Ishikawa (cell line): ENCODE results near the gene TPGS2.

ENCODE experiments used
- CEBPB ChIP-seq: IDR thresholded peaks from 2 replicates; pipeline ENCODE4 v1.6.1; 2012
- CREB1 ChIP-seq: IDR thresholded peaks from 2 replicates; pipeline ENCODE4 v1.6.1; 2012; ENCODE audit warnings: low read depth
- EGR1 ChIP-seq: IDR thresholded peaks from 2 replicates; pipeline ENCODE4 v1.6.1; 2012
- EP300 ChIP-seq: IDR thresholded peaks from 2 replicates; pipeline ENCODE4 v1.6.1; 2012; ENCODE audit warnings: borderline replicate concordance
- FOXM1 ChIP-seq: IDR thresholded peaks from 2 replicates; pipeline ENCODE4 v1.6.1; 2012; ENCODE audit warnings: low read depth, borderline replicate concordance
- MAX ChIP-seq: IDR thresholded peaks from 2 replicates; pipeline ENCODE4 v1.6.1; 2012
- NFIC ChIP-seq: IDR thresholded peaks from 2 replicates; pipeline ENCODE4 v1.6.1; 2012
- RAD21 ChIP-seq: IDR thresholded peaks from 2 replicates; pipeline ENCODE4 v1.6.1; 2012; ENCODE audit warnings: low read depth
- TAF1 ChIP-seq: IDR thresholded peaks from 2 replicates; pipeline ENCODE4 v1.6.1; 2012; ENCODE audit warnings: low read depth, mild to moderate bottlenecking
- TCF12 ChIP-seq: IDR thresholded peaks from 2 replicates; pipeline ENCODE4 v1.6.1; 2012; ENCODE audit warnings: low read depth
- TEAD4 ChIP-seq: IDR thresholded peaks from 2 replicates; pipeline ENCODE4 v1.6.1; 2012
- USF1 ChIP-seq: IDR thresholded peaks from 2 replicates; pipeline ENCODE4 v1.6.1; 2012
- YY1 ChIP-seq: IDR thresholded peaks from 2 replicates; pipeline ENCODE4 v1.6.1; 2012; ENCODE audit warnings: low read depth
- ZBTB7A ChIP-seq: IDR thresholded peaks from 2 replicates; pipeline ENCODE4 v1.6.1; 2012; ENCODE audit warnings: low read depth
- TF ChIP-seq, protein P1 (sequence below): IDR thresholded peaks from 2 replicates; pipeline ENCODE4 v1.6.1; 2012; ENCODE audit warnings: low read depth, mild to moderate bottlenecking

Gene TPGS2

DNA sequence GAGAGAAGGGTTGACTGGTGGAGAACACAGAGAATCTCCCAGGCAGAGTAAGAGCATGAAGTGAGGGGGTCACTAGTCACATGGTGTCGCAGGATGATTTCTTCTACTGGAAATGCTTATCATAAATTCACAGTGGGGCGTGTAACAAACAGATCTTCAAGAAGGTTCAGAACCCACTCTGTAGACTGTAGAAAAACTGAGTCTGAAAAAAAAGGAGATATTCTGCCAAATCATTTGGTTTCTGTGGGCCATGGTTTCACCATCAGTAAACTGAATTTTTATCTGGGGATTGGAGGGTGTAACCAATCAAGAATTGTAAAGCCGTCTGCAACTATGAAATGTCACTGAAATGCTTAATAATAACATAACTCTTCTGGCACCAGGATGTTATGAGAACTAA is 15.0 kb downstream of the TPGS2 start:
- TF ChIP-seq NFIC (no peak), MAX (no peak), TAF1 (no peak), EP300 (no peak), CREB1 (no peak), YY1 (no peak), EGR1 (no peak), TCF12 (no peak), FOXM1 (no peak), CEBPB (no peak), USF1 (no peak), TEAD4 (no peak), ZBTB7A (no peak), RAD21 (no peak)
- TF ChIP-seq, protein P1, sequence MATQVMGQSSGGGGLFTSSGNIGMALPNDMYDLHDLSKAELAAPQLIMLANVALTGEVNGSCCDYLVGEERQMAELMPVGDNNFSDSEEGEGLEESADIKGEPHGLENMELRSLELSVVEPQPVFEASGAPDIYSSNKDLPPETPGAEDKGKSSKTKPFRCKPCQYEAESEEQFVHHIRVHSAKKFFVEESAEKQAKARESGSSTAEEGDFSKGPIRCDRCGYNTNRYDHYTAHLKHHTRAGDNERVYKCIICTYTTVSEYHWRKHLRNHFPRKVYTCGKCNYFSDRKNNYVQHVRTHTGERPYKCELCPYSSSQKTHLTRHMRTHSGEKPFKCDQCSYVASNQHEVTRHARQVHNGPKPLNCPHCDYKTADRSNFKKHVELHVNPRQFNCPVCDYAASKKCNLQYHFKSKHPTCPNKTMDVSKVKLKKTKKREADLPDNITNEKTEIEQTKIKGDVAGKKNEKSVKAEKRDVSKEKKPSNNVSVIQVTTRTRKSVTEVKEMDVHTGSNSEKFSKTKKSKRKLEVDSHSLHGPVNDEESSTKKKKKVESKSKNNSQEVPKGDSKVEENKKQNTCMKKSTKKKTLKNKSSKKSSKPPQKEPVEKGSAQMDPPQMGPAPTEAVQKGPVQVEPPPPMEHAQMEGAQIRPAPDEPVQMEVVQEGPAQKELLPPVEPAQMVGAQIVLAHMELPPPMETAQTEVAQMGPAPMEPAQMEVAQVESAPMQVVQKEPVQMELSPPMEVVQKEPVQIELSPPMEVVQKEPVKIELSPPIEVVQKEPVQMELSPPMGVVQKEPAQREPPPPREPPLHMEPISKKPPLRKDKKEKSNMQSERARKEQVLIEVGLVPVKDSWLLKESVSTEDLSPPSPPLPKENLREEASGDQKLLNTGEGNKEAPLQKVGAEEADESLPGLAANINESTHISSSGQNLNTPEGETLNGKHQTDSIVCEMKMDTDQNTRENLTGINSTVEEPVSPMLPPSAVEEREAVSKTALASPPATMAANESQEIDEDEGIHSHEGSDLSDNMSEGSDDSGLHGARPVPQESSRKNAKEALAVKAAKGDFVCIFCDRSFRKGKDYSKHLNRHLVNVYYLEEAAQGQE = no peak

DNA sequence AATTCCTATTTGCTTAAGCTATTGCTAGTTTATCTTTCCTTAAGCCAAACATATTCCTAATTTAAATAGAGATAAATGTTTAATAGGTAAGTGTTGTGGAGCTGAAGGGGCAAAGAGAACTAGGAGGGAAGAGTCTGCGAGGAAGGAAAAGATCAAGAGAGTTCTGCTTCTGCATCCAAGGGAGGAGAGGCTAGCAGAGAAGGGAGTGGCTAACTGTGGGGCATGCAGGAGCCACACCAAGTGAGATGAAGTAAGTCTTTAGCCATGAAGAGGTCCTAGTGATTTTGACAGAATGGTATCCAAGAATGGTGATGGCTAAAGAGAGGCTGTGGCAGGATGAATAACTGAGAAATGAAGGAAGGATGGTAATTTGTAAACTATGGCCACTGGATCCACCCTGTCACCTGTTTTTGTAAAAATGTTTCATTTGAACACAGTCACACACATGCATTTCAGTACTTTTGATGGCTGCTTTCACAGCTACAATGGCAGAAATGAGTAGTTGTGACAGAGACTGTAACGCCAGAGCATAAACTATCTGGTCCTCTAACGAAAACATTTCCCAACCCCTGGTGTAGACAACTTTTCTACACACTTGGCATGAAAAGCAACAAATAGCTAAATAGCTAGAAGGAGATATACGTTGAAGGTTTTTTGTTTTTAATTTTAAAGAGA is 15.6 kb downstream of the TPGS2 start:
- TF ChIP-seq TCF12 = no peak
- no peak for TF ChIP-seq RAD21

DNA sequence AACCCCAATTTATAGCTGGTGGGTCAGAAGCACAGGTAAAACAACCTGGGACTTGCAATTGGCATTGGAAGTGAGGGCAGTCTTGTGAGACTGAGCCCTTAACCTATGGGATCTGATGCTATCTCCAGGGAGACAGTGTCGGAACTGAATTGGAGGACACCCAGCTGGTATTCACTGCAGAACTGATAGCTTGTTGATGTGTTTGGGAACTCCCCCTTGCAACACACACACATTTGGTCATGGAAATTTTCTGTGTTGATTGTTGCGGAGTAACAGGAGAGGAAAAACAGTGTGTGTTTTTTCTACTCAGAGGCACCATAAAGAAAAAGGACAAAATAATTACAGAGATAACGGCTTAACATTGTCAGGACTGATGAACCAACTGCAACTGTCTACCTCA is 16.1 kb downstream of the TPGS2 start:
- no peak for TF ChIP-seq CEBPB

DNA sequence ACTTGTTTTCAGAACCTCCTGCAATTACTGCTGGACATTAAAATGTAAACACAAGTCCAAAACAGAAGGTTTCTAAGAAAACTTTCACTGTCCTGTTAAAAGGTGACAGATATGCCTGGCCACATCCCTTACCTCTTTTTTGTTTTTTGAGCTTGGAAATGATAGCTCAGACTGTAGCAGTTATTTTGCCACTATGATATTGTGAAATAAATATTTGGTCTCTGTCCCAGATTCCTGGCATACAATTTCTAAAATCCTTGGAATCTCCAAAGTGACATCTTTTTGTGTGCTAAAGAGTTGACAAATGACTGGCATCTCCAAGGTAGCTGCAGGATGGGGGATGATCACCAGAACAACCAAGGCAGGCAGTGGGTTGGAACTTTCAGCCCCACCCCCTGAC is 16.8 kb downstream of the TPGS2 start:
- TF ChIP-seq RAD21 = no peak
- no peak for TF ChIP-seq CREB1
- no peak for TF ChIP-seq TAF1
- no peak for TF ChIP-seq TEAD4
- no peak for TF ChIP-seq ZBTB7A
- no peak for TF ChIP-seq NFIC
- TF ChIP-seq CEBPB = no peak
- no peak for TF ChIP-seq FOXM1
- TF ChIP-seq USF1 = no peak
- TF ChIP-seq TCF12 = no peak

DNA sequence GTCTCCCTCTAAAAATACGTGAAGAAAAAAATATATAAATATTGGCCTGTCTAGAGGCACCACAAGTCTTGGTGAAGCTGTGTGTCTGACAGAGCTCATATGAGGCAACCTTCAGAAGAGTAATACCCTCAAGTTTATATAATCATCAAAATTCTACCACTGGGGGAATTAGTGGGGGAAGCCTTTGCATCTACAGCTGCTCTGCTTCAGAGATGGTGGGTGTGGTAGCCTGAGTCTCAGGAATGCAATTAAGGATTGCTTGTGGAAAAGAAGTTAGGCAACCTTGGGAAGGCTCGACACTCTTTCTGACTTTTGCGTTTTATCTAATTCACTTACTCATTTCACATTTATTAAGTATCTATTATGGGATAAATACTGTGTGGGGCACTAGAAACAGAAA is 17.4 kb downstream of the TPGS2 start:
- no peak for TF ChIP-seq EGR1
- no peak for TF ChIP-seq CEBPB
- TF ChIP-seq TAF1 = no peak
- TF ChIP-seq, protein P1 = no peak
- no peak for TF ChIP-seq TEAD4
- no peak for TF ChIP-seq MAX
- TF ChIP-seq CREB1 = no peak
- no peak for TF ChIP-seq FOXM1
- no peak for TF ChIP-seq RAD21
- no peak for TF ChIP-seq NFIC
- no peak for TF ChIP-seq USF1
- no peak for TF ChIP-seq TCF12
- no peak for TF ChIP-seq EP300
- TF ChIP-seq YY1 = no peak
- TF ChIP-seq ZBTB7A = no peak
